Measurements from ENCODE around the gene CISD3. TPM values are rescaled to one million over a fixed set of nuclear protein-coding genes. Genes with fewer than 3 reads are reported as not detected.

The CISD3 gene
- total RNA-seq, 2 experiments from 2014 or later: 43.2 to 44.2 TPM

- DNase-seq: no peak
- H3K27ac Mint-ChIP-seq: peak overlapping the region; percentile 49
- peaks cover 70% of the 10 kb centered on the region for H3K4me1 Mint-ChIP-seq (ENCODE audit: low read depth)
- CTCF ChIA-PET: interaction anchor here (0.8 to 3.6 kb wide), 9 partner anchors 13 to 153 kb away, joined by 3 to 31 read pairs (median 4); no protein-coding TSS in a partner anchor
- peaks cover 76% of the 10 kb centered on the region for H3K36me3 Mint-ChIP-seq (ENCODE audit: low read depth)
- POLR2A ChIA-PET: interaction anchor here (0.7 to 18.4 kb wide), 5 partner anchors 8 to 152 kb away, joined by 3 to 390 read pairs (median 5); partner anchors contain the start of gene EPOP
- no peak overlapping the region for H3K4me3 Mint-ChIP-seq
- intact Hi-C loops (cut with micrococcal nuclease): loop anchor here (5.0 kb wide), 1 partner anchor 33 kb away; no protein-coding TSS in a partner anchor
- no peak for TF ChIP-seq CTCF (IDR thresholded peaks at IDR 0.05)
- no peak for ATAC-seq
- H3K27me3 Mint-ChIP-seq: no peaks in the 10 kb centered on the region
- H3K9me3 Mint-ChIP-seq: no peaks in the 10 kb centered on the region
These were observed 19.6 kb upstream of the CISD3 start for GRCh38 chr17:38710604-38710962.

- intact Hi-C loops (cut with micrococcal nuclease): loop anchor here (5.0 kb wide), 1 partner anchor 34 kb away; no protein-coding TSS in a partner anchor
- H3K4me1 Mint-ChIP-seq (ENCODE audit: low read depth): peaks cover 74% of the 10 kb centered on the region
- peak overlapping the region; percentile 33 for H3K4me3 Mint-ChIP-seq
- ATAC-seq (no peak), DNase-seq (no peak)
- H3K27ac Mint-ChIP-seq: peak overlapping the region; percentile 49
- TF ChIP-seq CTCF (IDR thresholded peaks at IDR 0.05): no peak
- CTCF ChIA-PET: interaction anchor here (1.0 to 3.6 kb wide), 7 partner anchors 13 to 153 kb away, joined by 3 to 31 read pairs (median 4); no protein-coding TSS in a partner anchor
- POLR2A ChIA-PET: interaction anchor here (0.7 to 18.4 kb wide), 5 partner anchors 9 to 152 kb away, joined by 3 to 390 read pairs (median 5); partner anchors contain the start of gene EPOP
- H3K27me3 Mint-ChIP-seq: no peaks in the 10 kb centered on the region
- peaks cover 78% of the 10 kb centered on the region for H3K36me3 Mint-ChIP-seq (ENCODE audit: low read depth)
- no peaks in the 10 kb centered on the region for H3K9me3 Mint-ChIP-seq
These were observed 19.2 kb upstream of the CISD3 start for GRCh38 chr17:38710985-38711384.

- Mint-ChIP-seq H3K4me1 (ENCODE audit: low read depth) (peaks cover 76% of the 10 kb centered on the region), H3K27ac (peak overlapping the region; percentile 80), H3K27me3 (no peaks in the 10 kb centered on the region), H3K9me3 (no peaks in the 10 kb centered on the region), H3K4me3 (peak overlapping the region; percentile 28), H3K36me3 (ENCODE audit: low read depth) (peaks cover 74% of the 10 kb centered on the region)
- ATAC-seq (peak; percentile 48), DNase-seq (peak; percentile 56)
- CTCF ChIA-PET: no interaction called here
- intact Hi-C loops (cut with micrococcal nuclease): loop anchor here (5.0 kb wide), 1 partner anchor 35 kb away; no protein-coding TSS in a partner anchor
- POLR2A ChIA-PET: interaction anchor here (4.1 to 18.4 kb wide), 2 partner anchors 10 kb away, joined by 18 to 390 read pairs; no protein-coding TSS in a partner anchor
- TF ChIP-seq CTCF (IDR thresholded peaks at IDR 0.05): no peak
These were observed 18.2 kb upstream of the CISD3 start for GRCh38 chr17:38711792-38712571.

GRCh38 chr17:38712593-38712992 is 17.5 kb upstream of the CISD3 start:
- no peaks in the 10 kb centered on the region for H3K9me3 Mint-ChIP-seq
- intact Hi-C loops (cut with micrococcal nuclease): loop anchor here (5.0 kb wide), 1 partner anchor 35 kb away; no protein-coding TSS in a partner anchor
- peaks cover 70% of the 10 kb centered on the region for H3K4me1 Mint-ChIP-seq (ENCODE audit: low read depth)
- H3K27ac Mint-ChIP-seq: peak overlapping the region; percentile 80
- CTCF ChIA-PET: interaction anchor here (0.8 kb wide), 1 partner anchor 11 kb away, joined by 3 read pairs; no protein-coding TSS in a partner anchor
- no peak for ATAC-seq
- TF ChIP-seq CTCF (IDR thresholded peaks at IDR 0.05): no peak
- H3K36me3 Mint-ChIP-seq (ENCODE audit: low read depth): peaks cover 70% of the 10 kb centered on the region
- no peaks in the 10 kb centered on the region for H3K27me3 Mint-ChIP-seq
- no peak for DNase-seq
- POLR2A ChIA-PET: interaction anchor here (1.2 to 18.4 kb wide), 4 partner anchors 8 to 33 kb away, joined by 3 to 390 read pairs (median 10); partner anchors contain the start of gene MLLT6
- H3K4me3 Mint-ChIP-seq: no peak overlapping the region

All from activated CD8-positive, alpha-beta T cell treated with anti-CD3 and anti-CD28 coated beads for 36 hours (primary cell).